ENCODE data around the gene GNAL. TPM values are rescaled to one million over a fixed set of nuclear protein-coding genes. Genes with fewer than 3 reads are reported as not detected.
"Not testable (repeated sequence)": the region's sequence is repeated elsewhere in the genome, so short reads cannot be mapped to it uniquely, and the experiment has no call there.

GNAL gene
- total RNA-seq, 1 donor from 2014 or later, result 0.40 TPM

- Mint-ChIP-seq H3K9me3 (no peaks in the 10 kb centered on the region), H3K4me3 (peak within 1 kb of the TSS; percentile 95), H3K27me3 (no peaks in the 10 kb centered on the region), H3K27ac (peak within 1 kb of the TSS; percentile 94), H3K36me3 (ENCODE audit: low read depth) (peaks cover 9% of the 10 kb centered on the region), H3K4me1 (peaks cover 19% of the 10 kb centered on the region)
- intact Hi-C loops (cut with micrococcal nuclease), result loop anchor here (1.0 to 2.0 kb wide), 4 partner anchors 38 to 400 kb away; partner anchors contain the start of genes CHMP1B, IMPA2 and TUBB6
- peak; percentile 97 for DNase-seq
These were observed 219.4 kb downstream of the GNAL start, which contains the start of gene MPPE1 for GRCh38 chr18:11908182-11909060. Gene MPPE1 (minus strand): TSS chr18:11908317. CDS start chr18:11897264, 11,053 bp downstream.

GRCh38 chr18:11909061-11909455 lies 220.0 kb downstream of the GNAL start:
- peaks cover 15% of the 10 kb centered on the region for H3K4me1 Mint-ChIP-seq
- no peaks in the 10 kb centered on the region for H3K9me3 Mint-ChIP-seq
- intact Hi-C loops (cut with micrococcal nuclease), result loop anchor here (2.0 kb wide), 2 partner anchors 38 to 400 kb away; partner anchors contain the start of gene TUBB6
- peak overlapping the region; percentile 85 for H3K4me3 Mint-ChIP-seq
- peaks cover 5% of the 10 kb centered on the region for H3K36me3 Mint-ChIP-seq (ENCODE audit: low read depth)
- H3K27ac Mint-ChIP-seq, result peak overlapping the region; percentile 85
- no peak for DNase-seq
- H3K27me3 Mint-ChIP-seq, result no peaks in the 10 kb centered on the region

GRCh38 chr18:11909591-11910026 lies 220.5 kb downstream of the GNAL start:
- intact Hi-C loops (cut with micrococcal nuclease), result loop anchor here (2.0 kb wide), 2 partner anchors 37 to 399 kb away; partner anchors contain the start of gene TUBB6
- Mint-ChIP-seq H3K4me1 (peaks cover 15% of the 10 kb centered on the region), H3K27me3 (no peaks in the 10 kb centered on the region), H3K27ac (peak overlapping the region; percentile 85), H3K9me3 (no peaks in the 10 kb centered on the region), H3K36me3 (ENCODE audit: low read depth) (peaks cover 5% of the 10 kb centered on the region), H3K4me3 (peak overlapping the region; percentile 85)
- no peak for DNase-seq

GRCh38 chr18:11916880-11917279 lies 227.8 kb downstream of the GNAL start:
- H3K27ac Mint-ChIP-seq; H3K9me3 Mint-ChIP-seq; H3K4me1 Mint-ChIP-seq; DNase-seq; H3K4me3 Mint-ChIP-seq; intact Hi-C loops (cut with micrococcal nuclease); H3K27me3 Mint-ChIP-seq; H3K36me3 Mint-ChIP-seq (ENCODE audit: low read depth): not testable (repeated sequence)

- H3K4me3 Mint-ChIP-seq; H3K9me3 Mint-ChIP-seq; intact Hi-C loops (cut with micrococcal nuclease); H3K27me3 Mint-ChIP-seq; H3K27ac Mint-ChIP-seq; DNase-seq; H3K36me3 Mint-ChIP-seq (ENCODE audit: low read depth): not testable (repeated sequence)
- H3K4me1 Mint-ChIP-seq, result peaks cover 11% of the 10 kb centered on the region
These were observed 230.5 kb downstream of the GNAL start for GRCh38 chr18:11919522-11919921.

GRCh38 chr18:11923450-11923849 lies 234.4 kb downstream of the GNAL start:
- Mint-ChIP-seq H3K36me3 (ENCODE audit: low read depth) (no peaks in the 10 kb centered on the region), H3K27ac (no peak overlapping the region), H3K27me3 (peaks cover 2% of the 10 kb centered on the region), H3K4me1 (peaks cover 6% of the 10 kb centered on the region), H3K4me3 (no peak overlapping the region), H3K9me3 (no peaks in the 10 kb centered on the region)
- no peak for DNase-seq
- intact Hi-C loops (cut with micrococcal nuclease), result no loop called here

- H3K36me3 Mint-ChIP-seq (ENCODE audit: low read depth), result no peaks in the 10 kb centered on the region
- no peak overlapping the region for H3K27ac Mint-ChIP-seq
- H3K27me3 Mint-ChIP-seq, result no peaks in the 10 kb centered on the region
- no peaks in the 10 kb centered on the region for H3K9me3 Mint-ChIP-seq
- intact Hi-C loops (cut with micrococcal nuclease), result no loop called here
- no peak for DNase-seq
- no peak overlapping the region for H3K4me3 Mint-ChIP-seq
- H3K4me1 Mint-ChIP-seq, result peaks cover 6% of the 10 kb centered on the region
These were observed 236.9 kb downstream of the GNAL start for GRCh38 chr18:11925800-11926481.

GRCh38 chr18:11927497-11927896 lies 238.4 kb downstream of the GNAL start:
- H3K27ac Mint-ChIP-seq, result no peak overlapping the region
- DNase-seq, result no peak
- H3K4me3 Mint-ChIP-seq, result no peak overlapping the region
- intact Hi-C loops (cut with micrococcal nuclease), result no loop called here
- no peaks in the 10 kb centered on the region for H3K9me3 Mint-ChIP-seq
- no peaks in the 10 kb centered on the region for H3K27me3 Mint-ChIP-seq
- no peaks in the 10 kb centered on the region for H3K4me1 Mint-ChIP-seq
- H3K36me3 Mint-ChIP-seq (ENCODE audit: low read depth), result no peaks in the 10 kb centered on the region

GRCh38 chr18:11932393-11932792 lies 243.3 kb downstream of the GNAL start:
- DNase-seq, result no peak
- H3K9me3 Mint-ChIP-seq, result no peaks in the 10 kb centered on the region
- no peaks in the 10 kb centered on the region for H3K27me3 Mint-ChIP-seq
- intact Hi-C loops (cut with micrococcal nuclease), result loop anchor here (10.0 kb wide), 1 partner anchor 302 kb away; no protein-coding TSS in a partner anchor
- no peaks in the 10 kb centered on the region for H3K36me3 Mint-ChIP-seq (ENCODE audit: low read depth)
- H3K4me1 Mint-ChIP-seq, result no peaks in the 10 kb centered on the region
- no peak overlapping the region for H3K27ac Mint-ChIP-seq
- H3K4me3 Mint-ChIP-seq, result no peak overlapping the region

Other genes with a start within 250 kb of the GNAL start
- not detected in 2 replicates for gene SLC35G4, start 79.7 kb upstream of the GNAL start, total RNA-seq
- gene CHMP1B, start 162.1 kb downstream of the GNAL start, total RNA-seq, result 22.7 and 24.4 TPM in 2 replicates
- 39.2 and 45.8 TPM in 2 replicates for gene MPPE1, start 219.1 kb downstream of the GNAL start, total RNA-seq